SK-MEL-5 (cell line): ENCODE measurements around the gene ITGA4. TPM values are rescaled to one million over a fixed set of nuclear protein-coding genes. Genes with fewer than 3 reads are reported as not detected.

Source experiments
- DNase-seq: peaks from one replicate; pipeline ENCODE4 v3.0.0-alpha.2; 2016; ENCODE audit warnings: low read depth, low spot score
- in situ Hi-C: cut with HindIII; loops from 2 replicates; pipeline ENCODE4 v1.10.0; 2016; ENCODE audit warnings: low sequenced_read_pairs, high pct_unique_total_duplicates, low pct_unique_long_range_greater_than_20kb
- total RNA-seq: library from RNA; depleted of rRNA; stranded (reverse); fragments of >200 nt; shearing (Covaris generic); gene quantifications from 2 replicates; pipeline ENCODE4 v1.2.3, GENCODE V29; 2014

The ITGA4 gene
- total RNA-seq, 1 experiment from 2014 or later, result 3.1 TPM

DNA sequence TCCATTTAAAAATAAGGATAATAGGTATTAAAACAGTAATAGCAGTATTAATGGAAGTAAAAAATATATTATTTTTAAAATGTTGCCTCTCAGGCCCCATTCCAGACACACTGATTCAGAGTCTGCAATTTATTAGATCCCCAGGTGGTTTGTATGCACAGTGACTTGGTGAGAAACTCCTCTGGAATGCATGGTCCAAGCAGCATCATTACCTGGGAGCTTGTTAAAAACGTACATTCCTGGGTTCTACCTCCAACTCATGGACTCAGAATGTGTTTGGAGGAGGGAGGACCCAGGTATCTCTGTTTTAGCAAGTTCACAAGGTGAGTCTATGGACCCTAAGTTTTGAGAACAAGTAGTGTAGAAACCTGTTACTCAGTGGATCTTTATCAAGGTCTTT, 95.6 kb downstream of the ITGA4 start:
- in situ Hi-C loops, result no loop called here
- DNase-seq, result no peak

GRCh38 chr2:181553244-181553643, 96.1 kb downstream of the ITGA4 start:
- in situ Hi-C loops, result no loop called here
- DNase-seq, result no peak

- DNase-seq, result no peak
- in situ Hi-C loops, result no loop called here
Observed at GRCh38 chr2:181554061-181554830, 97.1 kb downstream of the ITGA4 start.

GRCh38 chr2:181558371-181558770, 101.2 kb downstream of the ITGA4 start:
- no peak for DNase-seq
- in situ Hi-C loops, result no loop called here

GRCh38 chr2:181563101-181563692, 106.0 kb downstream of the ITGA4 start:
- in situ Hi-C loops, result no loop called here

DNA sequence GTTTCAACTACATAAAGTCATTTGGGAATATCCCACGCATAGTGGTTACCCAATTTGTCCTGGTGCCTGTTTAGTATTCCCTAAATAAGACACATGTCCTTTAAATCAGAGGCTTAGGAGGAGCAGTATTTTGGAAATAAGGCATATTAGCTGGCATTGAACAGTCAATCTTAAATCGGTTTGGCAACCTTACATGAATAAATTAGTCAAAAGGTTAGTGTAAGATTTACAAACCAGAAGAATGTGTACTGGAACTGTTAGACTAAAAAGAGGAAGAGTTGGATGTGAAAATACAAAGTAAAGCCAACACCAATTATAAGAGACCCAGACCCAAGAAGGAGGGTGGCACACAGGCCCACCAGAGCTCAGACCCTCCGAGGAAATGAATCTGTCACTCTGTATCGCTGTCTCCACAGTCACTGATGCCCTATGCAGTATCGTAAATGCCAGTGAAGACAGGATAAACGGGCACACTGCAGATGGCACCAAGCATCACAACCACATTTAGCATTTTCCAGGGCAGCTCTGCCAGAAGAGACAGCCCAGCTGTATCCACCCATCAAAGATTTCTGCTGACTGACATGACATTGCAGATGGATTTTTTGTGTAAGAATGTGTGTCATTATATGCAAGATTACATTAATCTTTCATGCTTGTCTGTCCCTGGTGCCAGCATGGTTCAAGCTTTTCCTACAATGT, 109.3 kb downstream of the ITGA4 start:
- in situ Hi-C loops, result no loop called here
- no peak for DNase-seq

More at GRCh38 chr2:181563101-181563692, 106.0 kb downstream of the ITGA4 start:
- no peak for DNase-seq

GRCh38 chr2:181570059-181570458, 112.9 kb downstream of the ITGA4 start:
- DNase-seq, result no peak
- in situ Hi-C loops, result no loop called here

GRCh38 chr2:181570833-181571661, 113.9 kb downstream of the ITGA4 start:
- in situ Hi-C loops, result no loop called here

DNA sequence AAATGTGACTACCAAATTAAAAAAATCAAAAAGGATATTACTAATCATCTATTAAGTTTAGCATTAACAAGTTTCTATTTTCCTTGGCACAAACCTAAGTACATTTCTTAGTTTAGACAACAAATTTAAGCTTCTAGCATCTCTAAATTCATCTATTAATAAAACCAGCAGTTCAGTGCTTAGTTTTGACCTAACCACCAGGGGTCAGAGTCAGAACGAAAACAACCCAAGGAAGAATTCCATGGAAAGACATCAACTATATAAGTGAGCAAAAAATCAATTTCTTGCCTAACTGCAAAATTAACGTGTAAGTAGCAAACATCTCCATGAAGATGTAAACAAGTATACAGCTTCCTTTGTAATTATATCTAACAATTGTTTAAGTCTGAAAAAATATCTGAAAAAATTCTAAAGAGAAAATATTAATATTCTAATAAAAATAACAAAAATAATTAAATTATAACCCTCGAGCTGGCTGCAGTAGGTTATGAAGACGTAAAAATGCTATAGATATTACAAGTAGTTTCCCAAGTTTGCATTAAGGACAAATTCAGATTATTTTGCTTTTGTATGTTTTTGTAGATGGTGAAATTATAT, 116.1 kb downstream of the ITGA4 start:
- DNase-seq, result peak; percentile 56
- in situ Hi-C loops, result no loop called here

More at GRCh38 chr2:181570833-181571661, 113.9 kb downstream of the ITGA4 start:
- no peak for DNase-seq

DNA sequence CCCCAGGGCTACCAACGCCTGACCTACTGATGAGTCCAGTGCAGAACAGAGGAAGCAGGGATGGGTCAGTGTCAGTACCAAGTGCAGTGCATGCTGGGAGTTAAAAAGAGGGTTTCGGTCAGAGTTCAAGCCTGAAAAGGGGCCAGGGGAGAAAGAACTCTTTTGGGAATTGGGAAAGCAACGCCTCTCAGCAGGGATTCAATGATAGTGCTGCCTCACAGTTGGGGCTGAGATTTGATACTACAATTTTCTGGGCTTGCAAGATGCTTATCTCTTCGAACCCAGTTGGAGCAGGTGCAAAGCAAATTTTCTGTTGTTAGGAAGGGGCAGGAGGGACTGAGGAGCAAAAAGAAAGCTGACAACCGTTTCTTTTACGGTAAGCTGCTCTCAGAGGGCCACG, 117.1 kb downstream of the ITGA4 start:
- in situ Hi-C loops, result no loop called here
- DNase-seq, result no peak

GRCh38 chr2:181575024-181575649, 118.0 kb downstream of the ITGA4 start:
- in situ Hi-C loops, result no loop called here

DNA sequence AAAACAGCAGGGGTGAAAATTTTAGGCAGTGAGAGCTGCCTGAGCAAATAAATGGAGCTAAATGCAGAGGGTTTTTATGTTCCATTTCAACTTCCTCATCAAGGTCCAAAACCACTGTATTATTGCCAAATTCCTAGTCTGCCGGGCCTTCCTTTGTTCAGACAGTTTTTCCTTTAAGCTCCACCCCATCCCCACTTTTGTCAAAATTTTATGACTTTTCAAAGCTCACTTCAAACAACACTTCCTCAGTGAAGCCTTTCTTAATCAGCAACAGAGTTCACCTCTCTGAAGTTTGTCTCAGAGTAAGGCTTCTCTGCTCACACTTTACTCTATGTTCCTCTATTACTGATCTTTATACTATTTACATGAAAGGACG, 118.5 kb downstream of the ITGA4 start:
- no peak for DNase-seq
- in situ Hi-C loops, result no loop called here

More at GRCh38 chr2:181575024-181575649, 118.0 kb downstream of the ITGA4 start:
- no peak for DNase-seq

DNA sequence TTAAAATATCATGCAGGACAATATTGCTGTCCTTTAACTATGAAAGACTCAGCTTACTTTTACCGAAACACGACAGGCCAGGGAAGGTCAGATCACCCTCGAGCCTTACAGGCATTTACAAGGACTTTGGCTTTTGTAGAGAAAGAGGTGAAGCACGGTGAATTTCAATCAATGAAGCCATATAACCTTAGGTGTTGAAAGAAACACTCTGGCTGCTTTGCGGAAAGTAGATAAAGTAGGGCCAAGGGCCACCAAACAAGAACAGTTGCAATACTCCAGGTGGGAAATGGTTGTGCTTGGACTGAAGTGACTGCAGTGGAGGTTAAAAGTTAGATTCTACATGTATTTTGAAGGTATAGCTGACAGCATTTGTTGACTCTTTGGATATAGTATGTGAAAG, 119.2 kb downstream of the ITGA4 start:
- DNase-seq, result no peak
- in situ Hi-C loops, result no loop called here

- DNase-seq, result no peak
- in situ Hi-C loops, result no loop called here
Observed at GRCh38 chr2:181578829-181579228, 121.6 kb downstream of the ITGA4 start.

DNA sequence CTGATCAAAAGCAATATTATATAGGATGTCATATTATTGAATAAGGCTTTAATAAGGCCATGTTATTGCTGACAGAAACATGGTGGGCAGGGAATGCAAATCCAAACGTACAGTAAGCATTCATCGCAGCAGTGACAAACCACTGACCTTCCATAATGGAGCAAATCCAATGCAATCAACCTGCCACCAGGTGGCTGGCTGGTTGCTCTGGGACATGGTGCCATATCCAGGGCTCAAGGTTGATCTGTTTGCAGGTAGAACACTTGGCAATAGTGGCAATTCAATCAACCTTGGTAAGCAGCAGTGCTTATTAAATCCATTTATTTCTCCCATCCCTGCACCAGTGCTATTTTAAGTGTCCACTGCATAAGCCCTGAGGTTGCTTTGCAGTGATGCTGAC, 124.3 kb downstream of the ITGA4 start:
- in situ Hi-C loops, result no loop called here

GRCh38 chr2:181585732-181586131, 128.5 kb downstream of the ITGA4 start:
- no peak for DNase-seq
- in situ Hi-C loops, result no loop called here

More for the DNA sequence above, 124.3 kb downstream of the ITGA4 start:
- peak; percentile 4 for DNase-seq
